HG03575 (cell line): ENCODE results near the gene HSD3B1.

Experiments
- ATAC-seq: cut with Tn5 transposase; IDR thresholded peaks from one replicate; pipeline ENCODE4 v1.9.1; 2021; ENCODE audit not compliant: unreplicated experiment, insufficient number of reproducible peaks, low FRiP score; ENCODE audit errors: extremely low read depth

Gene HSD3B1

GRCh38 chr1:119506941-119507340, at the start of gene HSD3B1:
TSS of gene HSD3B1 (plus strand) at chr1:119507210. CDS start at chr1:119507477, 267 bp downstream.
- no peak for ATAC-seq

DNA sequence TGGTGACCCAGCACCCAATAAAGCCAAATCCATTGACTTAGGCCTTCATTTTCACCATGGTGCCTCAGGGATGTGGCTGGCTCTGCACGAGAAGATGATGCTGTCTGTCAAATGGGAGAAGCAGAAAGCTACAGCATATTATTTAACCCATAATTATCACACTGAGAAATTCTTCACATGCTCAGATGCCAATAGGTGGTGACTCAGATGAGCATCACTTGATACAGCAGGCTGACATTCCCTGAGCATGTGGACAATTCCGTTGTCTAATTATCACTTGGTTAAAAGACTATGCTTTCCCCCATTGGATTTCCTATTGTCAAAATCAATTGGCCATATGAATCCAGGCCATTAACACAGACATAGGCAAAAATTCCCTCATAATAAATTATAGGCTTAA, 44.0 kb upstream of the HSD3B1 start:
- ATAC-seq: no peak

GRCh38 chr1:119463569-119463968, 43.4 kb upstream of the HSD3B1 start:
- no peak for ATAC-seq

DNA sequence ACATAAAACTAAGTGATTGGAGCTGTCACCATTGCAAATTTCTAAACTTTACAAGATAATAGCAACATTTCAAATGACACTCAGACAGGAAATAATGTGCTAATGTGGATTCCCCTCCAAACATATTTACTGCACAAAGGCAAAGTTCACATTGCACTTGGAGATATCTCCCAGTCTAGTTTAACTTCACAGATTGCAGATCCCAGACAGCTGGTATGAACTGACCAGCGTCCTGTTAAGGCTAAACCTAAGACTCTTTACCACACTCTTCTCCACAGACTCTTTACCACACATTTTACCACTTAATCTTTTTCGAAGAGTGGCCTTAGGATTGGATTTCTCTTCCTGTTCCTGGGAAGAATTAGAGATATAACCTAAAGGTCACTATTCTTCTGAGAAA, 40.6 kb upstream of the HSD3B1 start:
- ATAC-seq: no peak

- no peak for ATAC-seq
These were observed 39.8 kb upstream of the HSD3B1 start for GRCh38 chr1:119467219-119467618.

DNA sequence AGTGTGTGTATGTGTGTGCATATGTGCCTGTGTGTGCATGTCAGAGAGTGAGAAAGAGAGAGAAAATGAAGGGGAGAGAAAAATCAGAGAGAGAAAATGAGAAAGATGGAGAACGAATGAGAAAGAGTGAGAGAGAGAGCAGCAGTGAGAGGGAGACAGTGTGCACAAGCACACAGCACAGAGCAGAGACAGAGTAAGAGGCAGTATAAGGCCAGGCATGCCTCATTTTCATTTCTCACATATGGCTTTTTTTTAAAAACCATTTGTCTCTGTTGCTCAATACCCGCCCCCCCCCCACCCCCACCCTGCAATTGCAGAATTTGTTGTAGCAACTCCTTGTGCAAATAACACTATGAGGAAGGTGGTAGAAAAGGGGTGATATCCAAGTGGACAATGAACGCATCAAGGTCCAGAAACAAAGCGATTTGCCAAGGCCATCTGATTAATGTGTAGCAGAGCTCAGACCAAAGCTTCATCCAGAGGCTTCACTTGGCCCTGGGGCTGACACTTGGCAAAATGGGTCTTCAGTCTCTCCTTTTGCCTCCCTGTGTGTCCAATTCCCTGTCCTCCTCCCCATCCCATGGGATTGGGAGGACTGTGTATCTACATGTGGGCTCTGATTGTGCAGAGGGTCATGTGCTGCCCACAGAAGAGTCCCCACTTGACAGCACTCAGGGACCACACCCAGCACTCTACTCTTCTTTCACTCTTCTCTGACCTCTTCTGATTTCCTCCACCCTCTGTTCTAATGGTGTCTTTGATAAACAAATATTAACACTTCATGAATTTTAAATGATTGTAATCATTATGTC, 38.9 kb upstream of the HSD3B1 start:
- ATAC-seq: no peak

- no peak for ATAC-seq
These were observed 37.3 kb upstream of the HSD3B1 start for GRCh38 chr1:119469741-119470140.

DNA sequence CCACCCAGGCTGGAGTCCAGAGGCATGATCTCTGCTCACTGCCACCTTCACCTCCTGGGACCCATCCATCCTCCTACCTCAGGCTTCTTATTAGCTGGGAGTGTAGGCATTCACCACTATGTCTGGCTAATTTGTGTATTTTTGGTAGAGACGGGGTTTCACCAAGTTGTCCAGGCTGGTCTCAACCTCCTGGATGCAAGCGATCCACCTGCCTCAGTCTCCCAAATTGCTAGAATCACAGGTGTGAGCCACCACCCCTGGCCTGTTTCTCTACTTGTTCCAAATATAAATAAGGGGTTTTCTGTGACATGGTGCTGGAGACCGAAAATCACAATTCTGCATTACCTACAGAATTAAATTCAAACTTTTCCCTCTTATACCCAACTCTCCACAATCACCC, 36.6 kb upstream of the HSD3B1 start:
- no peak for ATAC-seq

DNA sequence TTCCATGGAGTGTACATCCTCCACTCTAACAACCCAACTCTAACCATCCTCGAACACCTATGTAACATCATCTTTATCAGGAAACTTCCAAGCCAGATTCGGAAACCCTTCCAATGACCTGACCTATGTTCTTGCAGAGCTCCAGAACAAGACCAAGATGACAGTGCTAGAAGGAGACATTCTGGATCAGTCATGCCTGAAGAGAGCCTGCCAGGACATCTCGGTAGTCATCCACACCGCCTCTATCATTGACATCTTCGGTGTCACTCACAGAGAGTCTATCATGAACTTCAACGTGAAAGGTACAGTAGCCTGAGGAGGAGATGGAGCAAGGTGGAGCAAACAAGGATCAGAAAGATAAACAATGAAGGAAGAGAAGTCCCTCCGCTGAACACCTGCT, 36.1 kb upstream of the HSD3B1 start:
- ATAC-seq: no peak

DNA sequence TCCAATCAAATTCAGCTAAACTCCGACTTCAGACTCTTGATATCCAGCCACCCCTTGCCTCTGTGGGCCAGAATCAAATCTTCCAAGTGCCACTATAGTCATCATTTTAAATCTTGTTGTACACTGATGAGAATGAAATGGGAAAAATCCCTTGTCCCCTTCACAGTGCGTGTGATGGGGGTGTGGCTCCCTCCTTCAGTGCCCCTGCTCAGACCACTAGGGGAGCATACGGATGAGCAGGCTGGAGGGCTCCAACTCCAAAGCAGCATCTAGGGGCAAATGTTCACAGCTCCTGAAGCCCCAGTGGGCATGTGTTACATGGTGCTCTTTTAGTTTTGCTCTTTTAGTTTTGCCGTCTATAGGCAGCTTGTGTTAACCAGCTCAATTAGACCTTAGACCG, 35.4 kb upstream of the HSD3B1 start:
- ATAC-seq: no peak

GRCh38 chr1:119472080-119472818, 34.8 kb upstream of the HSD3B1 start:
- ATAC-seq: no peak

- no peak for ATAC-seq
These were observed 34.2 kb upstream of the HSD3B1 start for GRCh38 chr1:119472819-119473175.

DNA sequence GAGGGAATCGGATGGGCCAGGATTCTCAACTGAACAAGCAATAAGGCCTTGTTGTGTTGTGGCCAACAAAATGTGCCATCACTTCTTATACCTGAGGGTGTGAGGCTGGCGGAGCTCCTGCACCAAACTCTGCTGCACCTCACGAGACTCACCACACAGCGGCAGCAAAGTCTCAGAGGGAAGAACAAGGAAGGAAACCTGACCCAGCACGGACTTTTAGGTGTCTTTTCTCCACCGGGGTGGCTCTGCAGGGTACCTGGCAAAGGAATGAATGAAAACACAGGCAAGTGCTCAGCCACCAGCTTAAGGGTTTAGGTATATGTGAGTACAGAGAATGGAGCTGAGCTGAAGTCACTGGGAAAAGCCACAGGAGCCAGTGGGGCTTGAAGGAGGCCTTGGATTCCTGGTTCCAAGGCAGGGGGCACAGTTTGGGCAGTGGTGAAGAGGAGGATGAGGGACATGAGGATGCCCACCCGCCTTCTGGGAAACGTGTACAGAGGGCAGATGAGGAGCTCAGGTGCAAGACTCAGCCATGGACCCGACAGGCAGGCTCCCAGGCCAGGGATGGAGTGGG, 31.1 kb upstream of the HSD3B1 start:
- no peak for ATAC-seq

DNA sequence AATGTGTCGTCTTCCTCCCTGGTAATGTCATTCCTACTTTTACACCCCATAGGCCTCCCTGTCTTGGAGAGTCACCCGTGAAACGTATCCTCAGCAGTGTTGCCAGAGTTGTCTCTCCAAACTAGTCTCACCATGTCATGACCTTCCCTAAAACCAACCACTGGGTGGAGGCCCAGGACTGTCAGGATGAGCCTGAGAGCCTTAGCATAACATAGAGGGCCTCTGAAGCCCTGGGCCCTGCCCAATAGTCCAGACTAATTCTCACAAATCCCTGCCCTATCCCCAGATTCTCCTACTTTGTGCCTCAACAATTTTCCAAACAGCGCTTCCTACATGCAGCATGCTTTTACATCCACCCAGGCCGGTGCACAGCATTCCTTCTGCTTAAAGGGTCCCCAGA, 29.3 kb upstream of the HSD3B1 start:
- no peak for ATAC-seq

DNA sequence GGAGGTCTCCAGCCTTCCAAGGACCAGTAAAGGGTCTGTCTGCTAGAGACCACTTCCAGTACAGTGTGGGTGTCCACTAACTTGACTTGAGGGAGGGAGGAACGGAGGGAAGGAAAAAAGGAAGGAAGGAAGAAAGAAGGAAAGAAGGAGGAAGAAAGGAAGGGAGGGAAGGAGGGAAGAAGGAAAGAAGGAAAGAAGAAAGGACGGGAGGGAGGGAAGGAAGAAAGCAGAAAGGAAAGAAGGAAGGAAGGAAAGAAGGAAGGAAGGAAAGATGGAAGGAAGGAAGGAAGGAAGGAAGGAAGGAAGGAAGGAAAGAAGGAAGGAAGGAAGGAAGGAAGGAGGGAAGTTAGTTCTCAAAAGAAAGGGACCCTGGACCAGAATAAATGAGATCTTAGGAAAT, 26.8 kb upstream of the HSD3B1 start:
- no peak for ATAC-seq

DNA sequence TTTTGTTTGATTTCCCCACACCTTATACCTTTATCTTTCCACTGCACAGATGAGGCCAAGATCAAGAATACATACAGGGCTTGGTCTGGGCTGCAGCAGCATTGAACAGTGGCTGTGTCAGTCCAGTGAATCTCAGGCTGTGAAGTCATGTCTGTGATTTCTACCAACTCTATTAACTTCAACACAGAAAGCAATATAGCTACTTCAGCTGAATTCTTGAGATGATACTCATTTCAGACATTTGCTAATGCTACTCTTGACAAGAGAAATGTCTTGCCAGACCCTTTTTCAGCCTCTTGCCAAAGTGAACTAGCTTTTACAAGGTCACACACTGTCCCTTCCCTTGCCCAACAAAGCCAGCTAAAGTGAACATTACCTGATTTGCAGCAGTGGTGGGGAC, 25.1 kb upstream of the HSD3B1 start:
- no peak for ATAC-seq

GRCh38 chr1:119482517-119483425, 24.2 kb upstream of the HSD3B1 start:
- ATAC-seq: no peak

DNA sequence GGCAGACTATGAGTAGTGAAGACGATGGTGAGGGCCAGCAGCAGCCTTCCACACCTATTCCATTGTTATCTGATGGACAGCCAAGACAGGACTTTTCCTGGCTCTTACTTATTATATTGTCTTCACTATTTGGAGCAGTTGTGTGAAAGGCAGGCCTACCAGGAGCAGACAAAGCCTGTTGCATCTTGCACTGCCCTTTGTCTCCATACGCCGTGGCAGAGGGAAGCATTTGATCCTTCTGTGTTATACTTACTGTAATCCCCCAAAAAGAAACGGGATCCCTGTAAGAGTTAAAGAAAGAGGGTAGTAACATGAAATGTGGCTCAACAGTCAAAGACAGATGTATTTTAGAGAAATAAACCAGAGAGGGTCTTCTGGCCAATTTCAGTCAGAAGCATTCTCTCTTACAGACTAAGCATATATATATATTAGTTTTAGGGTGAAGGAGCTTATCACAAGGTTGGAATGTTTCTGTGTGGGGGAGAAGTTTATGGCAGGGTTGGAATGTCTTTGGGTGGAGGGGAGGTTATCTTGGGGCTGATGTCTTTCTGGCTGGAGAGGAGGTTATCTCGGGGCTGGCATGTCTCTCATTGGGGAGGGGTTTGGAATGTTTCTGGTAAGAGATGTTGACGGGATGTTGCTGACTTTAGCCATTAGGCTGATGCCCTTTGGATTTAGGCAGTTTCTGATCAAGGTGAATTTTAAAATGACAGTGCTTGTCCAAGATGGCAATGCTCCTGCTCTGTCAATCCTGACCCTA, 23.4 kb upstream of the HSD3B1 start:
- ATAC-seq: no peak

DNA sequence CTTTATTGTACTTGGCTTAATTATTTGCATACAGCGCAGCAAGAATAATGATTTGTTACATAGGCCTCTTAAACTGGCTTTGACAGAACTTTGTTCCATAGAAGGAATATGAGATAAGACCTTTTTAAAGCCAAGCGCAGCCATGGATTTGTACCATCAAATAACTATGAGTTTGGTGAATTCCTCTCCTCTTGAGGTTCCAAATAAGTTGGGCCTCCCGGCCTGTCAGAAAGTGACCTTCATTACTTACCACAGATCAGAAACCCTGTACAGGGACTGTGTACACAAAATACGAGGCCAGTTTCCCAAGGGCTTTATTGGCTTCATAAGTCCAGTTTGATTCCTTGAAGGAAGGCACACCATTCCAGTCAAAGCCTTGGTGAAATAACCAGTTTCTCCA, 21.8 kb upstream of the HSD3B1 start:
- ATAC-seq: no peak
